ENCODE results near the gene KRT6B. TPM values are rescaled to one million over a fixed set of nuclear protein-coding genes. Genes with fewer than 3 reads are reported as not detected.

KRT6B gene
- total and polyA plus RNA-seq, 9 of the 15 experiments (the other 6 are each of a cell fraction or from before 2014, with no cell fraction given) = not detected

GRCh38 chr12:52497975-52498374 lies 46.0 kb upstream of the KRT6B start (continued):
- TF ChIP-seq, protein P1, sequence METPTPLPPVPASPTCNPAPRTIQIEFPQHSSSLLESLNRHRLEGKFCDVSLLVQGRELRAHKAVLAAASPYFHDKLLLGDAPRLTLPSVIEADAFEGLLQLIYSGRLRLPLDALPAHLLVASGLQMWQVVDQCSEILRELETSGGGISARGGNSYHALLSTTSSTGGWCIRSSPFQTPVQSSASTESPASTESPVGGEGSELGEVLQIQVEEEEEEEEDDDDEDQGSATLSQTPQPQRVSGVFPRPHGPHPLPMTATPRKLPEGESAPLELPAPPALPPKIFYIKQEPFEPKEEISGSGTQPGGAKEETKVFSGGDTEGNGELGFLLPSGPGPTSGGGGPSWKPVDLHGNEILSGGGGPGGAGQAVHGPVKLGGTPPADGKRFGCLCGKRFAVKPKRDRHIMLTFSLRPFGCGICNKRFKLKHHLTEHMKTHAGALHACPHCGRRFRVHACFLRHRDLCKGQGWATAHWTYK (CRISPR knock-in tag; IDR thresholded peaks at IDR 0.05) = no peak
- TF ChIP-seq ZBTB1 (CRISPR knock-in tag; IDR thresholded peaks at IDR 0.05; ENCODE audit: borderline replicate concordance, low read depth) (no peak), CLOCK (CRISPR knock-in tag; IDR thresholded peaks at IDR 0.05; ENCODE audit: borderline replicate concordance) (no peak), RBM25 (IDR thresholded peaks at IDR 0.05; ENCODE audit: low read depth, low read length, severe bottlenecking) (no peak), SRSF7 (optimal IDR thresholded peaks at IDR 0.05; ENCODE audit: low read depth, low read length) (no peak), ZNF785 (CRISPR knock-in tag; IDR thresholded peaks at IDR 0.05) (no peak), LARP7 (IDR thresholded peaks at IDR 0.05) (no peak), EWSR1 (IDR thresholded peaks at IDR 0.05; ENCODE audit: borderline replicate concordance, low read depth, partially characterized antibody) (no peak), ZNF699 (CRISPR knock-in tag; IDR thresholded peaks at IDR 0.05; ENCODE audit: insufficient replicate concordance) (no peak), BACH1 (tag; IDR thresholded peaks at IDR 0.05) (no peak)
